Measurements from ENCODE around the gene ALPI.

ALPI gene

GRCh38 chr2:232492236-232492848 lies 36.4 kb downstream of the ALPI start:
- H3K9me3 ChIP-seq (ENCODE audit: control insufficient read depth, low read length): no peaks in the 10 kb centered on the region
- H3K4me1 ChIP-seq (ENCODE audit: control insufficient read depth, insufficient read depth, low read length, poor library complexity, severe bottlenecking): no peaks in the 10 kb centered on the region
- no peak overlapping the region for H3K4me3 ChIP-seq (ENCODE audit: insufficient read depth, low read depth, low read length, poor library complexity, severe bottlenecking)
- no peak for DNase-seq
- H3K27ac ChIP-seq (ENCODE audit: insufficient read depth, low read length, poor library complexity, severe bottlenecking): no peak overlapping the region
- no peaks in the 10 kb centered on the region for H3K36me3 ChIP-seq (ENCODE audit: control insufficient read depth, insufficient read depth, low read length)
- no peaks in the 10 kb centered on the region for H3K27me3 ChIP-seq (replicated peaks; ENCODE audit: control insufficient read depth, insufficient read depth, low read length, poor library complexity, severe bottlenecking)

- H3K9me3 ChIP-seq (ENCODE audit: control insufficient read depth, low read length): no peaks in the 10 kb centered on the region
- no peak overlapping the region for H3K27ac ChIP-seq (ENCODE audit: insufficient read depth, low read length, poor library complexity, severe bottlenecking)
- no peaks in the 10 kb centered on the region for H3K4me1 ChIP-seq (ENCODE audit: control insufficient read depth, insufficient read depth, low read length, poor library complexity, severe bottlenecking)
- H3K36me3 ChIP-seq (ENCODE audit: control insufficient read depth, insufficient read depth, low read length): no peaks in the 10 kb centered on the region
- H3K27me3 ChIP-seq (replicated peaks; ENCODE audit: control insufficient read depth, insufficient read depth, low read length, poor library complexity, severe bottlenecking): no peaks in the 10 kb centered on the region
- DNase-seq: no peak
- no peak overlapping the region for H3K4me3 ChIP-seq (ENCODE audit: insufficient read depth, low read depth, low read length, poor library complexity, severe bottlenecking)
Observed at GRCh38 chr2:232492963-232493700, 37.2 kb downstream of the ALPI start.

GRCh38 chr2:232493701-232494474 lies 37.9 kb downstream of the ALPI start:
- H3K27me3 ChIP-seq (replicated peaks; ENCODE audit: control insufficient read depth, insufficient read depth, low read length, poor library complexity, severe bottlenecking): no peaks in the 10 kb centered on the region
- H3K9me3 ChIP-seq (ENCODE audit: control insufficient read depth, low read length): no peaks in the 10 kb centered on the region
- H3K27ac ChIP-seq (ENCODE audit: insufficient read depth, low read length, poor library complexity, severe bottlenecking): no peak overlapping the region
- no peaks in the 10 kb centered on the region for H3K4me1 ChIP-seq (ENCODE audit: control insufficient read depth, insufficient read depth, low read length, poor library complexity, severe bottlenecking)
- no peaks in the 10 kb centered on the region for H3K36me3 ChIP-seq (ENCODE audit: control insufficient read depth, insufficient read depth, low read length)
- no peak overlapping the region for H3K4me3 ChIP-seq (ENCODE audit: insufficient read depth, low read depth, low read length, poor library complexity, severe bottlenecking)
- DNase-seq: no peak

GRCh38 chr2:232494542-232494941 lies 38.6 kb downstream of the ALPI start:
- Histone ChIP-seq H3K9me3 (ENCODE audit: control insufficient read depth, low read length) (no peaks in the 10 kb centered on the region), H3K36me3 (ENCODE audit: control insufficient read depth, insufficient read depth, low read length) (no peaks in the 10 kb centered on the region), H3K4me3 (ENCODE audit: insufficient read depth, low read depth, low read length, poor library complexity, severe bottlenecking) (no peak overlapping the region), H3K27me3 (replicated peaks; ENCODE audit: control insufficient read depth, insufficient read depth, low read length, poor library complexity, severe bottlenecking) (no peaks in the 10 kb centered on the region), H3K27ac (ENCODE audit: insufficient read depth, low read length, poor library complexity, severe bottlenecking) (no peak overlapping the region), H3K4me1 (ENCODE audit: control insufficient read depth, insufficient read depth, low read length, poor library complexity, severe bottlenecking) (no peaks in the 10 kb centered on the region)
- no peak for DNase-seq

- Histone ChIP-seq H3K27ac (ENCODE audit: insufficient read depth, low read length, poor library complexity, severe bottlenecking) (no peak overlapping the region), H3K36me3 (ENCODE audit: control insufficient read depth, insufficient read depth, low read length) (no peaks in the 10 kb centered on the region), H3K4me1 (ENCODE audit: control insufficient read depth, insufficient read depth, low read length, poor library complexity, severe bottlenecking) (no peaks in the 10 kb centered on the region), H3K4me3 (ENCODE audit: insufficient read depth, low read depth, low read length, poor library complexity, severe bottlenecking) (no peak overlapping the region), H3K27me3 (replicated peaks; ENCODE audit: control insufficient read depth, insufficient read depth, low read length, poor library complexity, severe bottlenecking) (no peaks in the 10 kb centered on the region), H3K9me3 (ENCODE audit: control insufficient read depth, low read length) (no peaks in the 10 kb centered on the region)
- no peak for DNase-seq
Observed at GRCh38 chr2:232495292-232495691, 39.3 kb downstream of the ALPI start.

GRCh38 chr2:232496501-232497270 lies 40.7 kb downstream of the ALPI start:
- no peak for DNase-seq
- H3K36me3 ChIP-seq (ENCODE audit: control insufficient read depth, insufficient read depth, low read length): no peaks in the 10 kb centered on the region
- H3K27ac ChIP-seq (ENCODE audit: insufficient read depth, low read length, poor library complexity, severe bottlenecking): no peak overlapping the region
- H3K4me1 ChIP-seq (ENCODE audit: control insufficient read depth, insufficient read depth, low read length, poor library complexity, severe bottlenecking): no peaks in the 10 kb centered on the region
- peaks cover 1% of the 10 kb centered on the region for H3K27me3 ChIP-seq (replicated peaks; ENCODE audit: control insufficient read depth, insufficient read depth, low read length, poor library complexity, severe bottlenecking)
- no peaks in the 10 kb centered on the region for H3K9me3 ChIP-seq (ENCODE audit: control insufficient read depth, low read length)
- no peak overlapping the region for H3K4me3 ChIP-seq (ENCODE audit: insufficient read depth, low read depth, low read length, poor library complexity, severe bottlenecking)

- H3K4me3 ChIP-seq (ENCODE audit: insufficient read depth, low read depth, low read length, poor library complexity, severe bottlenecking): no peak overlapping the region
- no peak for DNase-seq
- H3K27ac ChIP-seq (ENCODE audit: insufficient read depth, low read length, poor library complexity, severe bottlenecking): no peak overlapping the region
- H3K27me3 ChIP-seq (replicated peaks; ENCODE audit: control insufficient read depth, insufficient read depth, low read length, poor library complexity, severe bottlenecking): peaks cover 7% of the 10 kb centered on the region
- H3K36me3 ChIP-seq (ENCODE audit: control insufficient read depth, insufficient read depth, low read length): no peaks in the 10 kb centered on the region
- no peaks in the 10 kb centered on the region for H3K9me3 ChIP-seq (ENCODE audit: control insufficient read depth, low read length)
- peaks cover 2% of the 10 kb centered on the region for H3K4me1 ChIP-seq (ENCODE audit: control insufficient read depth, insufficient read depth, low read length, poor library complexity, severe bottlenecking)
Observed at GRCh38 chr2:232497348-232497747, 41.4 kb downstream of the ALPI start.

GRCh38 chr2:232498452-232498851 lies 42.5 kb downstream of the ALPI start:
- Histone ChIP-seq H3K4me1 (ENCODE audit: control insufficient read depth, insufficient read depth, low read length, poor library complexity, severe bottlenecking) (peaks cover 4% of the 10 kb centered on the region), H3K27ac (ENCODE audit: insufficient read depth, low read length, poor library complexity, severe bottlenecking) (no peak overlapping the region), H3K36me3 (ENCODE audit: control insufficient read depth, insufficient read depth, low read length) (no peaks in the 10 kb centered on the region), H3K4me3 (ENCODE audit: insufficient read depth, low read depth, low read length, poor library complexity, severe bottlenecking) (no peak overlapping the region), H3K9me3 (ENCODE audit: control insufficient read depth, low read length) (no peaks in the 10 kb centered on the region), H3K27me3 (replicated peaks; ENCODE audit: control insufficient read depth, insufficient read depth, low read length, poor library complexity, severe bottlenecking) (peaks cover 8% of the 10 kb centered on the region)
- no peak for DNase-seq

- Histone ChIP-seq H3K9me3 (ENCODE audit: control insufficient read depth, low read length) (no peaks in the 10 kb centered on the region), H3K4me3 (ENCODE audit: insufficient read depth, low read depth, low read length, poor library complexity, severe bottlenecking) (no peak overlapping the region), H3K4me1 (ENCODE audit: control insufficient read depth, insufficient read depth, low read length, poor library complexity, severe bottlenecking) (peaks cover 4% of the 10 kb centered on the region), H3K27me3 (replicated peaks; ENCODE audit: control insufficient read depth, insufficient read depth, low read length, poor library complexity, severe bottlenecking) (peaks cover 15% of the 10 kb centered on the region), H3K27ac (ENCODE audit: insufficient read depth, low read length, poor library complexity, severe bottlenecking) (no peak overlapping the region), H3K36me3 (ENCODE audit: control insufficient read depth, insufficient read depth, low read length) (no peaks in the 10 kb centered on the region)
- no peak for DNase-seq
Observed at GRCh38 chr2:232501331-232501771, 45.4 kb downstream of the ALPI start.

All from effector memory CD4-positive, alpha-beta T cell (primary cell).